HepG2 (cell line): ENCODE measurements around the gene LYRM1. TPM values are rescaled to one million over a fixed set of nuclear protein-coding genes. Genes with fewer than 3 reads are reported as not detected.

Experiments
- AGO2 ChIP-seq: fragments of 200-400 bp; formaldehyde crosslinking; optimal IDR thresholded peaks from 2 replicates; pipeline ENCODE3; 2017; ENCODE audit warnings: mild to moderate bottlenecking, low read depth, low read length, moderate library complexity
- CCAR2 ChIP-seq: fragments of 200-400 bp; formaldehyde crosslinking; optimal IDR thresholded peaks from 2 replicates; pipeline ENCODE3; 2018; ENCODE audit warnings: low read depth, mild to moderate bottlenecking, low read length, moderate library complexity
- DMAP1 ChIP-seq: IDR thresholded peaks from 2 replicates; pipeline ENCODE4 v1.6.1; 2016
- FOSL2 ChIP-seq: sonication (generic); formaldehyde crosslinking; IDR thresholded peaks from 2 replicates; pipeline ENCODE4 v1.4.0; 2020; ENCODE audit warnings: missing genetic modification reagents
- GABPB1 ChIP-seq: IDR thresholded peaks from 2 replicates; pipeline ENCODE4 v1.6.1; 2016; ENCODE audit warnings: mild to moderate bottlenecking, missing genetic modification reagents, moderate library complexity, missing compliant biosample characterization
- HNF4G ChIP-seq, 2 experiments: sonication (generic) in 1 of 2; formaldehyde crosslinking in 1 of 2; IDR thresholded peaks; 2 replicates each; pipeline versions ENCODE4 v1.4.0 to v1.6.1; 2011 to 2020; ENCODE audit warnings: borderline replicate concordance in 2 of 2, low read depth in 2 of 2, mild to moderate bottlenecking in 2 of 2, low read length in 1 of 2, missing genetic modification reagents in 1 of 2, moderate library complexity in 1 of 2
- ISX ChIP-seq: sonication (generic); formaldehyde crosslinking; conservative IDR thresholded peaks from 2 replicates; pipeline ENCODE4 v1.5.0; 2020; ENCODE audit warnings: missing genetic modification reagents
- SNAPC5 ChIP-seq: sonication (generic); formaldehyde crosslinking; IDR thresholded peaks from 2 replicates; pipeline ENCODE4 v1.8.1; 2023; ENCODE audit warnings: mild to moderate bottlenecking, missing genetic modification reagents, borderline replicate concordance
- SNRNP70 ChIP-seq: fragments of 200-400 bp; formaldehyde crosslinking; IDR thresholded peaks from 2 replicates; pipeline ENCODE4 v1.6.1; 2017; ENCODE audit warnings: mild to moderate bottlenecking, low read depth, low read length, moderate library complexity
- ZFAT ChIP-seq: sonication (generic); formaldehyde crosslinking; conservative IDR thresholded peaks from 2 replicates; pipeline ENCODE4 v1.8.1; 2023; ENCODE audit warnings: missing genetic modification reagents, inconsistent platforms
- ZNF235 ChIP-seq: sonication (generic); formaldehyde crosslinking; IDR thresholded peaks from 2 replicates; pipeline ENCODE4 v1.8.1; 2023; ENCODE audit warnings: mild to moderate bottlenecking, missing genetic modification reagents, borderline replicate concordance
- ZNF562 ChIP-seq: sonication (generic); formaldehyde crosslinking; IDR thresholded peaks from 2 replicates; pipeline ENCODE4 v1.8.0; 2022; ENCODE audit warnings: missing genetic modification reagents, borderline replicate concordance
- ZNF567 ChIP-seq: sonication (generic); formaldehyde crosslinking; IDR thresholded peaks from 2 replicates; pipeline ENCODE4 v1.8.1; 2023; ENCODE audit warnings: mild to moderate bottlenecking, missing genetic modification reagents, borderline replicate concordance
- ZNF777 ChIP-seq: sonication (generic); formaldehyde crosslinking; IDR thresholded peaks from 2 replicates; pipeline ENCODE4 v1.4.0; 2020; ENCODE audit warnings: missing genetic modification reagents
- ZSCAN21 ChIP-seq: sonication (generic); formaldehyde crosslinking; IDR thresholded peaks from 2 replicates; pipeline ENCODE4 v1.8.0; 2022; ENCODE audit warnings: mild to moderate bottlenecking, missing genetic modification reagents, moderate library complexity, borderline replicate concordance
- polyA plus RNA-seq, 8 experiments: library from polyadenylated mRNA; depleted of rRNA in 3 of 8; stranded (reverse) in 7 of 8; unstranded in 1 of 8; fragments of >200 nt; fragmentation: Illumina TruSeq in 4 of 8; extraction: Trizol in 4 of 8; gene quantifications; 2 replicates each; pipeline versions ENCODE4 v1.2.1 to v1.2.3, GENCODE V29; 2011 to 2016; ENCODE audit warnings: low read depth in 4 of 8, missing spikeins in 1 of 8, mixed read lengths in 1 of 8; ENCODE audit not compliant: insufficient read depth in 1 of 8
- total RNA-seq, 5 experiments: library from RNA; depleted of rRNA; stranded (reverse); fragments of >200 nt; fragmentation: Illumina TruSeq; extraction: Trizol; gene quantifications; 2 replicates each; pipeline ENCODE4 v1.2.3, GENCODE V29; 2016; ENCODE audit warnings: low read depth in 1 of 5
- TF ChIP-seq, protein P1 (sequence below): sonication (generic); formaldehyde crosslinking; IDR thresholded peaks from 2 replicates; pipeline ENCODE4 v1.9.0; 2022; ENCODE audit warnings: low read depth, missing genetic modification reagents
- TF ChIP-seq, protein P2 (sequence below): sonication (generic); formaldehyde crosslinking; IDR thresholded peaks from 2 replicates; pipeline ENCODE4 v1.4.0; 2020; ENCODE audit warnings: missing genetic modification reagents, mild to moderate bottlenecking, borderline replicate concordance
- TF ChIP-seq, protein P3 (sequence below): sonication (generic); formaldehyde crosslinking; IDR thresholded peaks from 2 replicates; pipeline ENCODE4 v1.8.1; 2022; ENCODE audit warnings: mild to moderate bottlenecking, missing genetic modification reagents
- TF ChIP-seq, protein P4 (sequence below): IDR thresholded peaks from 2 replicates; pipeline ENCODE4 v1.6.1; 2012; ENCODE audit warnings: inconsistent platforms
- TF ChIP-seq, protein P5 (sequence below): sonication (generic); formaldehyde crosslinking; IDR thresholded peaks from 2 replicates; pipeline ENCODE4 v1.8.1; 2023; ENCODE audit warnings: mild to moderate bottlenecking, moderate library complexity, missing genetic modification reagents

LYRM1 gene
- total and polyA plus RNA-seq, 2 of the 13 experiments (the other 11 are each of a cell fraction or from before 2014, with no cell fraction given), result 59.2 to 82.6 TPM

- TF ChIP-seq SNRNP70, result no peak
- peak; percentile 65; the same call in 1 of the 2 replicates for TF ChIP-seq ZNF567
- peak; percentile 43 for TF ChIP-seq CCAR2
- peak; percentile 55 for TF ChIP-seq FOSL2
- no peak; the same call in 1 of the 2 replicates for TF ChIP-seq ZNF562
- peak; percentile 52; the same call in 1 of the 2 replicates for TF ChIP-seq ZNF777 (CRISPR knock-in tag)
- TF ChIP-seq, protein P1, sequence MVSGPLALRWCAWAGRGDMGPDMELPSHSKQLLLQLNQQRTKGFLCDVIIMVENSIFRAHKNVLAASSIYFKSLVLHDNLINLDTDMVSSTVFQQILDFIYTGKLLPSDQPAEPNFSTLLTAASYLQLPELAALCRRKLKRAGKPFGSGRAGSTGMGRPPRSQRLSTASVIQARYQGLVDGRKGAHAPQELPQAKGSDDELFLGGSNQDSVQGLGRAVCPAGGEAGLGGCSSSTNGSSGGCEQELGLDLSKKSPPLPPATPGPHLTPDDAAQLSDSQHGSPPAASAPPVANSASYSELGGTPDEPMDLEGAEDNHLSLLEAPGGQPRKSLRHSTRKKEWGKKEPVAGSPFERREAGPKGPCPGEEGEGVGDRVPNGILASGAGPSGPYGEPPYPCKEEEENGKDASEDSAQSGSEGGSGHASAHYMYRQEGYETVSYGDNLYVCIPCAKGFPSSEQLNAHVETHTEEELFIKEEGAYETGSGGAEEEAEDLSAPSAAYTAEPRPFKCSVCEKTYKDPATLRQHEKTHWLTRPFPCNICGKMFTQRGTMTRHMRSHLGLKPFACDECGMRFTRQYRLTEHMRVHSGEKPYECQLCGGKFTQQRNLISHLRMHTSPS (CRISPR knock-in tag), result no peak
- peak; percentile 64; the same call in 1 of the 2 replicates for TF ChIP-seq ISX
- TF ChIP-seq ZSCAN21 (CRISPR knock-in tag), result peak; percentile 91; the same call in 1 of the 2 replicates
- no peak for TF ChIP-seq HNF4G (IDR thresholded peaks at IDR 0.05; ENCODE audit: borderline replicate concordance, low read depth, low read length)
- TF ChIP-seq HNF4G (CRISPR knock-in tag; IDR thresholded peaks at IDR 0.05; ENCODE audit: borderline replicate concordance, low read depth), result 0 out of 2 replicates have a peak, but pooled peaks have one; percentile 32
- TF ChIP-seq ZNF235 (CRISPR knock-in tag), result peak; percentile 83
- TF ChIP-seq ZFAT (CRISPR knock-in tag), result no peak
- TF ChIP-seq, protein P2, sequence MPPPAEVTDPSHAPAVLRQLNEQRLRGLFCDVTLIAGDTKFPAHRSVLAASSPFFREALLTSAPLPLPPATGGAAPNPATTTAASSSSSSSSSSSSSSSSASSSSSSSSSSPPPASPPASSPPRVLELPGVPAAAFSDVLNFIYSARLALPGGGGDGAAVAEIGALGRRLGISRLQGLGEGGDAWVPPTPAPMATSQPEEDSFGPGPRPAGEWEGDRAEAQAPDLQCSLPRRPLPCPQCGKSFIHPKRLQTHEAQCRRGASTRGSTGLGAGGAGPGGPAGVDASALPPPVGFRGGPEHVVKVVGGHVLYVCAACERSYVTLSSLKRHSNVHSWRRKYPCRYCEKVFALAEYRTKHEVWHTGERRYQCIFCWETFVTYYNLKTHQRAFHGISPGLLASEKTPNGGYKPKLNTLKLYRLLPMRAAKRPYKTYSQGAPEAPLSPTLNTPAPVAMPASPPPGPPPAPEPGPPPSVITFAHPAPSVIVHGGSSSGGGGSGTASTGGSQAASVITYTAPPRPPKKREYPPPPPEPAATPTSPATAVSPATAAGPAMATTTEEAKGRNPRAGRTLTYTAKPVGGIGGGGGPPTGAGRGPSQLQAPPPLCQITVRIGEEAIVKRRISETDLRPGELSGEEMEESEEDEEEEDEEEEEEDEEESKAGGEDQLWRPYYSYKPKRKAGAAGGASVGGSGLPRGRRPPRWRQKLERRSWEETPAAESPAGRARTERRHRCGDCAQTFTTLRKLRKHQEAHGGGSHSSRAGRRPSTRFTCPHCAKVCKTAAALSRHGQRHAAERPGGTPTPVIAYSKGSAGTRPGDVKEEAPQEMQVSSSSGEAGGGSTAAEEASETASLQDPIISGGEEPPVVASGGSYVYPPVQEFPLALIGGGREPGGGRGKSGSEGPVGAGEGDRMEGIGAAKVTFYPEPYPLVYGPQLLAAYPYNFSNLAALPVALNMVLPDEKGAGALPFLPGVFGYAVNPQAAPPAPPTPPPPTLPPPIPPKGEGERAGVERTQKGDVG (CRISPR knock-in tag), result peak; percentile 23; the same call in 1 of the 2 replicates
- TF ChIP-seq DMAP1 (CRISPR knock-in tag), result peak; percentile 39
- TF ChIP-seq GABPB1 (CRISPR knock-in tag), result peak; percentile 90
- TF ChIP-seq, protein P3, sequence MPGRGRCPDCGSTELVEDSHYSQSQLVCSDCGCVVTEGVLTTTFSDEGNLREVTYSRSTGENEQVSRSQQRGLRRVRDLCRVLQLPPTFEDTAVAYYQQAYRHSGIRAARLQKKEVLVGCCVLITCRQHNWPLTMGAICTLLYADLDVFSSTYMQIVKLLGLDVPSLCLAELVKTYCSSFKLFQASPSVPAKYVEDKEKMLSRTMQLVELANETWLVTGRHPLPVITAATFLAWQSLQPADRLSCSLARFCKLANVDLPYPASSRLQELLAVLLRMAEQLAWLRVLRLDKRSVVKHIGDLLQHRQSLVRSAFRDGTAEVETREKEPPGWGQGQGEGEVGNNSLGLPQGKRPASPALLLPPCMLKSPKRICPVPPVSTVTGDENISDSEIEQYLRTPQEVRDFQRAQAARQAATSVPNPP (CRISPR knock-in tag), result peak; percentile 44; the same call in 1 of the 2 replicates
- TF ChIP-seq SNAPC5 (CRISPR knock-in tag), result peak; percentile 88
- TF ChIP-seq, protein P4, sequence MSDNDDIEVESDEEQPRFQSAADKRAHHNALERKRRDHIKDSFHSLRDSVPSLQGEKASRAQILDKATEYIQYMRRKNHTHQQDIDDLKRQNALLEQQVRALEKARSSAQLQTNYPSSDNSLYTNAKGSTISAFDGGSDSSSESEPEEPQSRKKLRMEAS, result peak; percentile 66
- TF ChIP-seq, protein P5, sequence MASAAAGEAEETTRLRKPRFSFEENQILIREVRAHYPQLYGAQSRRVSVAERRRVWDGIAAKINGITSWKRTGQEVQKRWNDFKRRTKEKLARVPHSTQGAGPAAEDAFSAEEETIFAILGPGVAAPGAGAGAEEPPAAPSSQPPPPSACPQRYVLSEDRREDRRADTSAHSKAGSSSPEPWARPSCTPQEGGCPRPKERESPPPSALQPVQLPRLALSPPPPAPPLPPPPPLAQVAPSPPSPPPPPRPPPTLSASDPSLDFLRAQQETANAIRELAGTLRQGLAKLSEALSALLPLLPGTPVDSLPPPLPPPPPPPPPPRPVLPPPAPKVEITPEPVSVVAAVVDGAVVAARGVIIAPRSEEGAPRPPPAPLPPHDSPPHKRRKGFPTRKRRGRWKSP (CRISPR knock-in tag), result peak; percentile 75
- peak; percentile 95 for TF ChIP-seq AGO2
Measured at GRCh38 chr16:20900299-20901067, at the start of gene LYRM1, which contains the start of gene DCUN1D3 (continued).
